ENCODE results near the gene TMC7.

DNA sequence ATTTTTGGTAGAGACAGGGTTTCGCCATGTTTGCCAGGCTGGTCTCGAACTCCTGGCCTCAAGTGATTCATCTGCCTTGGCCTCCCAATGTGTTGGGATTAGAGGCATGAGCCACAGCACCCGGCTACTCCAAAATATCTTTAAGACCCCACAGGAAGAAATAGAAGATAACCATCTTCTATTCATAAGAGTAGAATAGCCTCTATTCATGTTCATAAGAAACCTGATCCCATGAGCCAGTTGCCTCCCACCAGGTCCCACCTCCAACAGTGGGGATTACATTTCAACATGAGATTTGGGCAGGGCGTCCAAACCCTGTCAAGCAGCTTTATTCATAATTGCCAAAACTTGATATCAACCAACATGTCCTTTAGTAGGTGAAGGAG is 13.9 kb upstream of the TMC7 start:
- no peak for TF ChIP-seq YY1 (IDR thresholded peaks at IDR 0.05; ENCODE audit: insufficient read depth, insufficient read length)
- no peak for TF ChIP-seq SUZ12 (IDR thresholded peaks at IDR 0.05; ENCODE audit: extremely low read depth, insufficient read depth, insufficient read length)
